ENCODE results near the gene TBC1D23.

The TBC1D23 gene

DNA sequence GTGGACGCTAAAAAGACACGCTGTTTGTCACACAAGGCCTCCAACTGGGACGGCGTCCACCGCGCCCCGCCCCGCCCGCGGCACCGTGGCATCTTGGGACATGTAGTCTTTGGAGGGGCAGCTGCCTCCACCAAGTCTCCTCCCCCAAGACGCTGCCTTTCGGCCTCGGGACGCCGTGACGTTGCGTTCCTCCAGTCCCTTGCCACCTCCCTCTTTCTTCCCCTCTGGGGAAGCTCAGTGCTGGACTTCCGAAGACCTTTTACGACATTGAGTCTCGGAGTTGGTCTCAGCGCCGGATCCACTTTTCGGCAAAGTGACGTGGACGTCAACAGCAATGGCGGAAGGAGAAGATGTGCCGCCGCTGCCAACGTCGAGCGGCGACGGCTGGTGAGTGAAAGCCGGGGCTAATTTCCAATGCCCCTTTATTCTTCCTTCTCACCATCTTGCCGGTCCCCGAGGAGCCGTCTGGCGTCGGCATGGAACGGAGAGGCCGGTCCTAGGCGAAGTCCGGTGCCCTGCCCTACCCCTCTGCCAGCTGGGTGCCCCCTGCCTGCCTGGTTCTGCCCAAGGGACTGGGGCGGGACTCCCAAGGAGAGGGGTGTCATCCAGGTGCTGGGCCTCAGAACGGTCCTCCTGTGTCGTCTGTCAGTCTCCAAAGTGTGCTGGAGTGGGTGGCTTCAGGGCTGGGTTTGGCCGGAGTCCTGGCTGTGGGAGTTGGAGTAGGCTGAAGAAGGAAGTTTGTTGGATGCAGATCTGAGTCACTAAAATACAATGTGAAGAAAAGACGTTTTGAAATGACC lies at the start of gene TBC1D23:
Gene TBC1D23 (plus strand): TSS at position 308 of the 800 bp plus-strand sequence. CDS start 27 bp downstream, at position 335.
- Histone ChIP-seq H3K9me3 (ENCODE audit: low read length) (no peaks in the 10 kb centered on the region), H3K79me2 (ENCODE audit: insufficient read depth, low read length) (peaks cover 40% of the 10 kb centered on the region)

DNA sequence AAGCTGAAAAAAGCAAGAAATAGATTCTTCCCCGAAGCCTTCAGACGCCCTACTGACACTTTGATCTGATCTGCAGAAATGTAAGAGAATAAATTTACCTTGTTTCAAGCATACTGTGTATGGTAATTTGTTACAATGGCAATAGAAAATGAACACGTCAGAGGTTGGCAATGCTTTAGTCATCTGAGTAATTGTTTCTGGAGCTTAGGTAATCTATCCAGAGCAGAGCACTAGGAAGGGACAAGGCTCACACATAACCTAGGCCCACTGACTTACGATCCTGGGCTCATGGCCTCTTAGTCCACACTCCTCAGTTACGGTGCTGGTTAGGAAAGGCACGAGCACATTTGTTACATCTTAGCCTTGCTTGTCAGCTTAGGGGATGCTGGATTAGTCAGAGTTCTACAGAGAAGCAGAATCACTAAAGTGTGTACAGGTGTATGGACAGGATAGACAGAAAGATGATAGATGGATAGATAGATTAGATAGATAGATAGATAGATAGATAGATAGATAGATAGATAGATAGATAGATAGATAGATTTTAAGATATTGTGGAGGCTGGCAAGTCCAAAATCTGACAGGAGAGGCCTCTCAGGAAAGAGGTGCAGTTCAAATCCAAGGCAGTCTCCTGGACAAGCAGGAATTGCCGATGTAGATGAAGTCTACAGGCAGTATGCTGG lies 46.8 kb upstream of the TBC1D23 start:
- TF ChIP-seq, protein P1, sequence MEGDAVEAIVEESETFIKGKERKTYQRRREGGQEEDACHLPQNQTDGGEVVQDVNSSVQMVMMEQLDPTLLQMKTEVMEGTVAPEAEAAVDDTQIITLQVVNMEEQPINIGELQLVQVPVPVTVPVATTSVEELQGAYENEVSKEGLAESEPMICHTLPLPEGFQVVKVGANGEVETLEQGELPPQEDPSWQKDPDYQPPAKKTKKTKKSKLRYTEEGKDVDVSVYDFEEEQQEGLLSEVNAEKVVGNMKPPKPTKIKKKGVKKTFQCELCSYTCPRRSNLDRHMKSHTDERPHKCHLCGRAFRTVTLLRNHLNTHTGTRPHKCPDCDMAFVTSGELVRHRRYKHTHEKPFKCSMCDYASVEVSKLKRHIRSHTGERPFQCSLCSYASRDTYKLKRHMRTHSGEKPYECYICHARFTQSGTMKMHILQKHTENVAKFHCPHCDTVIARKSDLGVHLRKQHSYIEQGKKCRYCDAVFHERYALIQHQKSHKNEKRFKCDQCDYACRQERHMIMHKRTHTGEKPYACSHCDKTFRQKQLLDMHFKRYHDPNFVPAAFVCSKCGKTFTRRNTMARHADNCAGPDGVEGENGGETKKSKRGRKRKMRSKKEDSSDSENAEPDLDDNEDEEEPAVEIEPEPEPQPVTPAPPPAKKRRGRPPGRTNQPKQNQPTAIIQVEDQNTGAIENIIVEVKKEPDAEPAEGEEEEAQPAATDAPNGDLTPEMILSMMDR (IDR thresholded peaks at IDR 0.05; ENCODE audit: low read length): no peak
- no peak for TF ChIP-seq EZH2 (IDR thresholded peaks at IDR 0.05; ENCODE audit: borderline replicate concordance, low read length)
- no peaks in the 10 kb centered on the region for H3K9me3 ChIP-seq (ENCODE audit: low read length)
- no peak overlapping the region for H3K9ac ChIP-seq (ENCODE audit: low read length)
- H2AFZ ChIP-seq (ENCODE audit: low read length): no peak overlapping the region
- H3K9me2 ChIP-seq (ENCODE audit: low read depth, low read length): no peaks in the 10 kb centered on the region
- H3K79me2 ChIP-seq (ENCODE audit: insufficient read depth, low read length): no peaks in the 10 kb centered on the region
- no peaks in the 10 kb centered on the region for H4K20me1 ChIP-seq (ENCODE audit: insufficient read depth, low read length)
- H3F3A ChIP-seq (ENCODE audit: insufficient read depth, low read length): no peaks in the 10 kb centered on the region
- no peaks in the 10 kb centered on the region for H3K27me3 ChIP-seq (ENCODE audit: insufficient read depth, low read length)
- H3K36me3 ChIP-seq (ENCODE audit: insufficient read depth, low read length): no peaks in the 10 kb centered on the region
- no peak overlapping the region for H3K4me3 ChIP-seq (ENCODE audit: low read depth, low read length, poor library complexity, severe bottlenecking)
- H3K4me2 ChIP-seq (ENCODE audit: low read length): no peak overlapping the region
- no peak overlapping the region for H3K27ac ChIP-seq (ENCODE audit: low read depth, low read length, poor library complexity, severe bottlenecking)
- no peaks in the 10 kb centered on the region for H3K4me1 ChIP-seq (ENCODE audit: insufficient read depth, low read length, severe bottlenecking)

More for the DNA sequence above, at the start of gene TBC1D23:
- H3K4me3 ChIP-seq (ENCODE audit: low read depth, low read length, poor library complexity, severe bottlenecking): peak within 1 kb of the TSS; percentile 95
- no peaks in the 10 kb centered on the region for H3K27me3 ChIP-seq (ENCODE audit: insufficient read depth, low read length)
- no peaks in the 10 kb centered on the region for H4K20me1 ChIP-seq (ENCODE audit: insufficient read depth, low read length)
- H2AFZ ChIP-seq (ENCODE audit: low read length): peak within 1 kb of the TSS; percentile 30
- H3K9ac ChIP-seq (ENCODE audit: low read length): peak within 1 kb of the TSS; percentile 92
- peak within 1 kb of the TSS; percentile 57 for H3K27ac ChIP-seq (ENCODE audit: low read depth, low read length, poor library complexity, severe bottlenecking)
- H3K4me1 ChIP-seq (ENCODE audit: insufficient read depth, low read length, severe bottlenecking): peaks cover 42% of the 10 kb centered on the region
- H3K36me3 ChIP-seq (ENCODE audit: insufficient read depth, low read length): no peaks in the 10 kb centered on the region
- H3K9me2 ChIP-seq (ENCODE audit: low read depth, low read length): no peaks in the 10 kb centered on the region
- H3K4me2 ChIP-seq (ENCODE audit: low read length): peak within 1 kb of the TSS; percentile 89
- TF ChIP-seq, protein P1 (IDR thresholded peaks at IDR 0.05; ENCODE audit: low read length): no peak
- no peak for TF ChIP-seq EZH2 (IDR thresholded peaks at IDR 0.05; ENCODE audit: borderline replicate concordance, low read length)
- H3F3A ChIP-seq (ENCODE audit: insufficient read depth, low read length): no peaks in the 10 kb centered on the region

DNA sequence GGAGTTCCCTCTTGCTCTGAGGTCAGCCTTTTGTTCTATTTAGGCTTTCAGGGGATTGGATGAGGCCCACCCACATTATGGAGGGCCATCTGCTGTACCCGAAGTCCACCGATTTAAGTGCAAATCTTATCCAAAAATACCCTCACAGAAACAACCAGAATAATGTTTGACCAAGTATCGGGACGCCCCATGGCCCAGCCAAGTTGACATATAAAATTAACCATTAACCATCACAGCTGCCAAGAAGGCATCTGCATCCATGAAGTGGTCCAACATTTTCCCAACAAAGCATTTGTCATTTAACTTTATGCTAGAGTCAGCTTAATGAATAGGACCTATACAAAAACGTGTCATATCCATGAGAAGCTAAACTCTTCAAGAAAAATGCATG lies 46.2 kb upstream of the TBC1D23 start:
- no peaks in the 10 kb centered on the region for H4K20me1 ChIP-seq (ENCODE audit: insufficient read depth, low read length)
- H3K36me3 ChIP-seq (ENCODE audit: insufficient read depth, low read length): no peaks in the 10 kb centered on the region
- no peaks in the 10 kb centered on the region for H3K9me2 ChIP-seq (ENCODE audit: low read depth, low read length)
- TF ChIP-seq EZH2 (IDR thresholded peaks at IDR 0.05; ENCODE audit: borderline replicate concordance, low read length): no peak
- TF ChIP-seq, protein P1 (IDR thresholded peaks at IDR 0.05; ENCODE audit: low read length): no peak
- H2AFZ ChIP-seq (ENCODE audit: low read length): no peak overlapping the region
- H3K79me2 ChIP-seq (ENCODE audit: insufficient read depth, low read length): no peaks in the 10 kb centered on the region
- H3K27ac ChIP-seq (ENCODE audit: low read depth, low read length, poor library complexity, severe bottlenecking): no peak overlapping the region
- no peaks in the 10 kb centered on the region for H3K27me3 ChIP-seq (ENCODE audit: insufficient read depth, low read length)
- H3K9ac ChIP-seq (ENCODE audit: low read length): no peak overlapping the region
- H3K4me3 ChIP-seq (ENCODE audit: low read depth, low read length, poor library complexity, severe bottlenecking): no peak overlapping the region
- no peaks in the 10 kb centered on the region for H3K4me1 ChIP-seq (ENCODE audit: insufficient read depth, low read length, severe bottlenecking)
- no peaks in the 10 kb centered on the region for H3F3A ChIP-seq (ENCODE audit: insufficient read depth, low read length)
- H3K4me2 ChIP-seq (ENCODE audit: low read length): no peak overlapping the region
- H3K9me3 ChIP-seq (ENCODE audit: low read length): no peaks in the 10 kb centered on the region
